HG02588 (cell line): ENCODE data around the gene LSM10.

ENCODE experiments used
- ATAC-seq: cut with Tn5 transposase; IDR thresholded peaks from one replicate; pipeline ENCODE4 v1.9.1; 2021; ENCODE audit warnings: mild to moderate bottlenecking, moderate library complexity; ENCODE audit not compliant: unreplicated experiment

The LSM10 gene

GRCh38 chr1:36354486-36354885 is 43.2 kb downstream of the LSM10 start:
- ATAC-seq, result no peak

GRCh38 chr1:36352910-36353878 is 44.5 kb downstream of the LSM10 start:
- no peak for ATAC-seq

- ATAC-seq, result no peak
Observed at GRCh38 chr1:36352125-36352909, 45.4 kb downstream of the LSM10 start.

GRCh38 chr1:36351227-36351977 is 46.3 kb downstream of the LSM10 start:
- no peak for ATAC-seq

- ATAC-seq, result no peak
Observed at GRCh38 chr1:36350659-36351226, 47.0 kb downstream of the LSM10 start.

GRCh38 chr1:36349839-36350238 is 47.9 kb downstream of the LSM10 start:
- no peak for ATAC-seq

GRCh38 chr1:36349241-36349671 is 48.5 kb downstream of the LSM10 start:
- ATAC-seq, result peak; percentile 78

GRCh38 chr1:36346741-36347370 is 50.9 kb downstream of the LSM10 start:
- ATAC-seq, result no peak

GRCh38 chr1:36345353-36345752 is 52.4 kb downstream of the LSM10 start:
- no peak for ATAC-seq

- no peak for ATAC-seq
Observed at GRCh38 chr1:36344395-36344680, 53.4 kb downstream of the LSM10 start.

GRCh38 chr1:36343651-36344394 is 53.9 kb downstream of the LSM10 start:
- no peak for ATAC-seq
